GM23338 (cell line): ENCODE measurements around the gene LRIG3.

ENCODE experiments used
- CREB1 ChIP-seq: fragments of 250-450 bp; sonication (Bioruptor Pico); IDR thresholded peaks from 2 replicates; pipeline ENCODE4 v1.5.0; 2020; ENCODE audit warnings: low read depth, mild to moderate bottlenecking, moderate library complexity
- CTCF ChIP-seq, 2 experiments: fragments of 200-600 bp in 1 of 2; sonication (generic) in 1 of 2; conservative IDR thresholded peaks; 2 replicates each; pipeline versions ENCODE4 v1.5.1 to v1.6.1; 2016 to 2017; ENCODE audit warnings: antibody characterized with exemption in 2 of 2, low read depth in 2 of 2, mild to moderate bottlenecking in 2 of 2, moderate library complexity in 1 of 2
- ETS1 ChIP-seq: IDR thresholded peaks from 2 replicates; pipeline ENCODE4 v1.6.1; 2016; ENCODE audit warnings: antibody characterized with exemption
- EZH2 ChIP-seq: fragments of 200-600 bp; sonication (generic); IDR thresholded peaks from one replicate; pipeline ENCODE4 v1.8.0; 2017; ENCODE audit warnings: antibody characterized with exemption, mild to moderate bottlenecking, low read depth; ENCODE audit not compliant: unreplicated experiment
- EZH2phosphoT487 ChIP-seq: fragments of 200-600 bp; sonication (generic); IDR thresholded peaks from one replicate; pipeline ENCODE4 v1.8.1; 2018; ENCODE audit warnings: antibody characterized with exemption; ENCODE audit not compliant: unreplicated experiment
- JUNB ChIP-seq: IDR thresholded peaks from one replicate; pipeline ENCODE4 v1.6.1; 2016; ENCODE audit warnings: antibody characterized with exemption; ENCODE audit not compliant: unreplicated experiment
- NANOG ChIP-seq: IDR thresholded peaks from 2 replicates; pipeline ENCODE4 v1.6.1; 2016; ENCODE audit warnings: antibody characterized with exemption, borderline replicate concordance
- POLR2AphosphoS5 ChIP-seq: IDR thresholded peaks from 2 replicates; pipeline ENCODE4 v1.6.1; 2016; ENCODE audit warnings: antibody characterized with exemption, low read depth
- REST ChIP-seq: IDR thresholded peaks from one replicate; pipeline ENCODE4 v1.6.1; 2018; ENCODE audit warnings: antibody characterized with exemption; ENCODE audit not compliant: unreplicated experiment
- STAT1 ChIP-seq: IDR thresholded peaks from one replicate; pipeline ENCODE4 v1.6.1; 2016; ENCODE audit warnings: antibody characterized with exemption; ENCODE audit not compliant: unreplicated experiment
- ZNF114 ChIP-seq: fragments of 250-450 bp; sonication (Bioruptor Pico); IDR thresholded peaks from 2 replicates; pipeline ENCODE4 v1.5.0; 2020; ENCODE audit warnings: mild to moderate bottlenecking, moderate library complexity
- ZNF331 ChIP-seq: fragments of 250-450 bp; sonication (Bioruptor Pico); IDR thresholded peaks from 2 replicates; pipeline ENCODE4 v1.5.0; 2020; ENCODE audit warnings: low read depth, mild to moderate bottlenecking, moderate library complexity
- ZNF462 ChIP-seq: fragments of 250-450 bp; sonication (Bioruptor Pico); IDR thresholded peaks from 2 replicates; pipeline ENCODE4 v1.5.0; 2020; ENCODE audit warnings: mild to moderate bottlenecking, moderate library complexity

GRCh38 chr12:58959639-58960300, 39.5 kb upstream of the LRIG3 start:
- TF ChIP-seq EZH2 (no peak), EZH2phosphoT487 (no peak), CREB1 (CRISPR knock-in tag) (no peak), STAT1 (no peak), POLR2AphosphoS5 (no peak), CTCF (conservative IDR thresholded peaks at IDR 0.05; ENCODE audit: low read depth in 2 of 2) (no peak), ZNF331 (CRISPR knock-in tag) (no peak), ZNF462 (CRISPR knock-in tag) (no peak), NANOG (no peak), ZNF114 (CRISPR knock-in tag) (no peak), JUNB (no peak), ETS1 (no peak), REST (no peak)
